HepG2 (cell line): ENCODE data around the gene EMC9. TPM values are rescaled to one million over a fixed set of nuclear protein-coding genes. Genes with fewer than 3 reads are reported as not detected.
A peak's percentile ranks its signal among the peaks of the same experiment; 100 is the strongest.

Experiments
- ARNTL ChIP-seq: sonication (generic); formaldehyde crosslinking; IDR thresholded peaks from 2 replicates; pipeline ENCODE4 v1.4.0; 2020; ENCODE audit warnings: mild to moderate bottlenecking, missing genetic modification reagents
- ATM ChIP-seq: fragments of 450-650 bp; IDR thresholded peaks from 2 replicates; pipeline ENCODE4 v1.7.1; 2017; ENCODE audit warnings: mild to moderate bottlenecking, borderline replicate concordance
- CBX1 ChIP-seq: IDR thresholded peaks from one replicate; pipeline ENCODE4 v1.6.1; 2016; ENCODE audit warnings: antibody characterized with exemption, low read depth
- FOXP1 ChIP-seq, 2 experiments: fragments of 450-650 bp in 1 of 2; IDR thresholded peaks; 2 replicates each; pipeline ENCODE4 v1.6.1; 2017 to 2018; ENCODE audit warnings: antibody characterized with exemption in 1 of 2
- MED1 ChIP-seq: sonication (generic); formaldehyde crosslinking; IDR thresholded peaks from 2 replicates; pipeline ENCODE4 v1.4.0; 2020; ENCODE audit warnings: missing genetic modification reagents
- NFE2L1 ChIP-seq: sonication (generic); formaldehyde crosslinking; IDR thresholded peaks from 2 replicates; pipeline ENCODE4 v1.4.0; 2020; ENCODE audit warnings: missing genetic modification reagents, mild to moderate bottlenecking, borderline replicate concordance
- SP4 ChIP-seq: sonication (generic); formaldehyde crosslinking; IDR thresholded peaks from 2 replicates; pipeline ENCODE4 v1.8.1; 2023; ENCODE audit warnings: mild to moderate bottlenecking, missing genetic modification reagents
- SPEN ChIP-seq: sonication (generic); formaldehyde crosslinking; IDR thresholded peaks from 2 replicates; pipeline ENCODE4 v1.5.1; 2020; ENCODE audit warnings: low read depth, mild to moderate bottlenecking, missing genetic modification reagents
- SYNCRIP ChIP-seq: fragments of 200-400 bp; formaldehyde crosslinking; IDR thresholded peaks from 2 replicates; pipeline ENCODE4 v1.6.1; 2018; ENCODE audit warnings: mild to moderate bottlenecking, low read depth, low read length; ENCODE audit not compliant: insufficient read depth
- YY1 ChIP-seq: IDR thresholded peaks from 2 replicates; pipeline ENCODE4 v1.6.1; 2011; ENCODE audit warnings: low read length, low read depth, moderate library complexity, mild to moderate bottlenecking; ENCODE audit not compliant: insufficient read depth, insufficient replicate concordance
- ZFP37 ChIP-seq: sonication (generic); formaldehyde crosslinking; IDR thresholded peaks from 2 replicates; pipeline ENCODE4 v1.4.0; 2020; ENCODE audit warnings: missing genetic modification reagents, borderline replicate concordance
- ZNF230 ChIP-seq: sonication (generic); formaldehyde crosslinking; IDR thresholded peaks from 2 replicates; pipeline ENCODE4 v1.4.0; 2020; ENCODE audit warnings: mild to moderate bottlenecking, missing genetic modification reagents
- ZNF335 ChIP-seq: sonication (generic); formaldehyde crosslinking; IDR thresholded peaks from 2 replicates; pipeline ENCODE4 v1.4.0; 2020; ENCODE audit warnings: missing genetic modification reagents
- ZNF33A ChIP-seq: sonication (generic); formaldehyde crosslinking; IDR thresholded peaks from 2 replicates; pipeline ENCODE4 v1.5.1; 2020; ENCODE audit warnings: missing genetic modification reagents, mild to moderate bottlenecking, moderate library complexity, borderline replicate concordance
- ZNF879 ChIP-seq: sonication (generic); formaldehyde crosslinking; IDR thresholded peaks from 2 replicates; pipeline ENCODE4 v1.8.1; 2023; ENCODE audit warnings: missing genetic modification reagents
- ZSCAN25 ChIP-seq: sonication (generic); formaldehyde crosslinking; IDR thresholded peaks from 2 replicates; pipeline ENCODE4 v1.8.0; 2022; ENCODE audit warnings: mild to moderate bottlenecking, missing genetic modification reagents
- polyA plus RNA-seq, 8 experiments: library from polyadenylated mRNA; depleted of rRNA in 3 of 8; stranded (reverse) in 7 of 8; unstranded in 1 of 8; fragments of >200 nt; fragmentation: Illumina TruSeq in 4 of 8; extraction: Trizol in 4 of 8; gene quantifications; 2 replicates each; pipeline versions ENCODE4 v1.2.1 to v1.2.3, GENCODE V29; 2011 to 2016; ENCODE audit warnings: low read depth in 4 of 8, missing spikeins in 1 of 8, mixed read lengths in 1 of 8; ENCODE audit not compliant: insufficient read depth in 1 of 8
- total RNA-seq, 5 experiments: library from RNA; depleted of rRNA; stranded (reverse); fragments of >200 nt; fragmentation: Illumina TruSeq; extraction: Trizol; gene quantifications; 2 replicates each; pipeline ENCODE4 v1.2.3, GENCODE V29; 2016; ENCODE audit warnings: low read depth in 1 of 5
- TF ChIP-seq, protein P1 (sequence below): sonication (generic); formaldehyde crosslinking; IDR thresholded peaks from 2 replicates; pipeline ENCODE4 v1.4.0; 2020; ENCODE audit warnings: missing genetic modification reagents, borderline replicate concordance
- TF ChIP-seq, protein P2 (sequence below): IDR thresholded peaks from 2 replicates; pipeline ENCODE4 v1.6.1; 2016; ENCODE audit warnings: control low read depth
- TF ChIP-seq, protein P3 (sequence below): sonication (generic); formaldehyde crosslinking; IDR thresholded peaks from 2 replicates; pipeline ENCODE4 v1.4.0; 2020; ENCODE audit warnings: missing genetic modification reagents, mild to moderate bottlenecking, borderline replicate concordance
- TF ChIP-seq, protein P4 (sequence below): IDR thresholded peaks from 2 replicates; pipeline ENCODE4 v1.6.1; 2016; ENCODE audit warnings: low read depth, control low read depth

The EMC9 gene
- total and polyA plus RNA-seq, 2 of the 13 experiments (the other 11 are each of a cell fraction or from before 2014, with no cell fraction given), result 60.5 to 78.7 TPM

DNA sequence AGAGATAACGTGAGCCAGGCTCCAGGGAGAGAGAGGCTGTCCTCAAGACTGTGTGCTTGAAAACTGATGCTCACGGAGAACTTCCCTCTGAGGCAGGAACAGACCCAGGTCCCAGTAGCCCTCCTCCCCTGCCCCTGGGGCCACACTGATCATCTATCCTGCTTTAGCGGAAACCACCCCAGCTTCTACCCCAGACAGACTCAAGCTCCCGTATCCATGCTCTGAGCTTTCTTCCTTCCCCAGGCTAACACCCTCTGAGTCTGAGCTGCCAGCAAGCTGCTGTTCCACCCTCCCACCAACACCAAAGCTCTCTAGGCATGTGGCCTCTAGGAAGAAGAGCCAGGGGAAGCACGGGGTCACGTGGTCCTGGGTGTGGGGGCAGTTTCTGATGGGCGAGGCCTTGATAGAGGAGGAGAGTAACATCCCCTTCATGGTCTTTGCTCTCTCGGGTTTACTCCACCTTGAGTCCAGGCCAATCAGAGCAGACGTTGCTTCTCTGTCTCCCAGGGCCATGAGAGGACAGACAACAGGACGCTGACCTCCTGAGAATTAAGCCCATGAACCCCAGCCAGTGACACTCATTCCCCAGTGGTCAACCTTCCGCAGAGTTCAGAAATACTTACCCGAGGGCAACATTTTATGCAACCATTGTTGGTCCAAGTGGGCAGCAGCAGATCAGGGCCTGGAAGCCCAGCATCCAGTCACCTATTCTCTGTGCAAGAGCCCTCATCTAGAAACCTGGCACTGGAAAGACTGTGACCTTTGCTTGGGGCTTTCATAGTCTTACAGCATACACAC lies 45.9 kb downstream of the EMC9 start (continued):
- TF ChIP-seq, protein P1, sequence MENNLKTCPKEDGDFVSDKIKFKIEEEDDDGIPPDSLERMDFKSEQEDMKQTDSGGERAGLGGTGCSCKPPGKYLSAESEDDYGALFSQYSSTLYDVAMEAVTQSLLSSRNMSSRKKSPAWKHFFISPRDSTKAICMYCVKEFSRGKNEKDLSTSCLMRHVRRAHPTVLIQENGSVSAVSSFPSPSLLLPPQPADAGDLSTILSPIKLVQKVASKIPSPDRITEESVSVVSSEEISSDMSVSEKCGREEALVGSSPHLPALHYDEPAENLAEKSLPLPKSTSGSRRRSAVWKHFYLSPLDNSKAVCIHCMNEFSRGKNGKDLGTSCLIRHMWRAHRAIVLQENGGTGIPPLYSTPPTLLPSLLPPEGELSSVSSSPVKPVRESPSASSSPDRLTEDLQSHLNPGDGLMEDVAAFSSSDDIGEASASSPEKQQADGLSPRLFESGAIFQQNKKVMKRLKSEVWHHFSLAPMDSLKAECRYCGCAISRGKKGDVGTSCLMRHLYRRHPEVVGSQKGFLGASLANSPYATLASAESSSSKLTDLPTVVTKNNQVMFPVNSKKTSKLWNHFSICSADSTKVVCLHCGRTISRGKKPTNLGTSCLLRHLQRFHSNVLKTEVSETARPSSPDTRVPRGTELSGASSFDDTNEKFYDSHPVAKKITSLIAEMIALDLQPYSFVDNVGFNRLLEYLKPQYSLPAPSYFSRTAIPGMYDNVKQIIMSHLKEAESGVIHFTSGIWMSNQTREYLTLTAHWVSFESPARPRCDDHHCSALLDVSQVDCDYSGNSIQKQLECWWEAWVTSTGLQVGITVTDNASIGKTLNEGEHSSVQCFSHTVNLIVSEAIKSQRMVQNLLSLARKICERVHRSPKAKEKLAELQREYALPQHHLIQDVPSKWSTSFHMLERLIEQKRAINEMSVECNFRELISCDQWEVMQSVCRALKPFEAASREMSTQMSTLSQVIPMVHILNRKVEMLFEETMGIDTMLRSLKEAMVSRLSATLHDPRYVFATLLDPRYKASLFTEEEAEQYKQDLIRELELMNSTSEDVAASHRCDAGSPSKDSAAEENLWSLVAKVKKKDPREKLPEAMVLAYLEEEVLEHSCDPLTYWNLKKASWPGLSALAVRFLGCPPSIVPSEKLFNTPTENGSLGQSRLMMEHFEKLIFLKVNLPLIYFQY (CRISPR knock-in tag), result peak; percentile 97
- TF ChIP-seq, protein P2, sequence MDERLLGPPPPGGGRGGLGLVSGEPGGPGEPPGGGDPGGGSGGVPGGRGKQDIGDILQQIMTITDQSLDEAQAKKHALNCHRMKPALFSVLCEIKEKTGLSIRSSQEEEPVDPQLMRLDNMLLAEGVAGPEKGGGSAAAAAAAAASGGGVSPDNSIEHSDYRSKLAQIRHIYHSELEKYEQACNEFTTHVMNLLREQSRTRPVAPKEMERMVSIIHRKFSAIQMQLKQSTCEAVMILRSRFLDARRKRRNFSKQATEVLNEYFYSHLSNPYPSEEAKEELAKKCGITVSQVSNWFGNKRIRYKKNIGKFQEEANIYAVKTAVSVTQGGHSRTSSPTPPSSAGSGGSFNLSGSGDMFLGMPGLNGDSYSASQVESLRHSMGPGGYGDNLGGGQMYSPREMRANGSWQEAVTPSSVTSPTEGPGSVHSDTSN (CRISPR knock-in tag), result no peak; the same call in 1 of the 2 replicates
- TF ChIP-seq ARNTL (CRISPR knock-in tag) (peak; percentile 100), ZNF335 (CRISPR knock-in tag) (peak; percentile 94), SP4 (CRISPR knock-in tag) (no peak), ZSCAN25 (CRISPR knock-in tag) (peak; percentile 94), YY1 (peak; percentile 77), CBX1 (peak; percentile 99), MED1 (CRISPR knock-in tag) (peak; percentile 97), FOXP1 (IDR thresholded peaks at IDR 0.05) (peak; percentile 86; the same call in 1 of the 2 replicates), FOXP1 (CRISPR knock-in tag; IDR thresholded peaks at IDR 0.05) (peak; percentile 89), SPEN (peak; percentile 100), SYNCRIP (no peak), ZNF230 (peak; percentile 99), ZNF33A (no peak), ZNF879 (CRISPR knock-in tag) (peak; percentile 99), ATM (peak; percentile 73; the same call in 1 of the 2 replicates), ZFP37 (peak; percentile 99), NFE2L1 (CRISPR knock-in tag) (no peak)
- TF ChIP-seq, protein P3, sequence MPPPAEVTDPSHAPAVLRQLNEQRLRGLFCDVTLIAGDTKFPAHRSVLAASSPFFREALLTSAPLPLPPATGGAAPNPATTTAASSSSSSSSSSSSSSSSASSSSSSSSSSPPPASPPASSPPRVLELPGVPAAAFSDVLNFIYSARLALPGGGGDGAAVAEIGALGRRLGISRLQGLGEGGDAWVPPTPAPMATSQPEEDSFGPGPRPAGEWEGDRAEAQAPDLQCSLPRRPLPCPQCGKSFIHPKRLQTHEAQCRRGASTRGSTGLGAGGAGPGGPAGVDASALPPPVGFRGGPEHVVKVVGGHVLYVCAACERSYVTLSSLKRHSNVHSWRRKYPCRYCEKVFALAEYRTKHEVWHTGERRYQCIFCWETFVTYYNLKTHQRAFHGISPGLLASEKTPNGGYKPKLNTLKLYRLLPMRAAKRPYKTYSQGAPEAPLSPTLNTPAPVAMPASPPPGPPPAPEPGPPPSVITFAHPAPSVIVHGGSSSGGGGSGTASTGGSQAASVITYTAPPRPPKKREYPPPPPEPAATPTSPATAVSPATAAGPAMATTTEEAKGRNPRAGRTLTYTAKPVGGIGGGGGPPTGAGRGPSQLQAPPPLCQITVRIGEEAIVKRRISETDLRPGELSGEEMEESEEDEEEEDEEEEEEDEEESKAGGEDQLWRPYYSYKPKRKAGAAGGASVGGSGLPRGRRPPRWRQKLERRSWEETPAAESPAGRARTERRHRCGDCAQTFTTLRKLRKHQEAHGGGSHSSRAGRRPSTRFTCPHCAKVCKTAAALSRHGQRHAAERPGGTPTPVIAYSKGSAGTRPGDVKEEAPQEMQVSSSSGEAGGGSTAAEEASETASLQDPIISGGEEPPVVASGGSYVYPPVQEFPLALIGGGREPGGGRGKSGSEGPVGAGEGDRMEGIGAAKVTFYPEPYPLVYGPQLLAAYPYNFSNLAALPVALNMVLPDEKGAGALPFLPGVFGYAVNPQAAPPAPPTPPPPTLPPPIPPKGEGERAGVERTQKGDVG (CRISPR knock-in tag), result peak; percentile 90; the same call in 1 of the 2 replicates
- TF ChIP-seq, protein P4, sequence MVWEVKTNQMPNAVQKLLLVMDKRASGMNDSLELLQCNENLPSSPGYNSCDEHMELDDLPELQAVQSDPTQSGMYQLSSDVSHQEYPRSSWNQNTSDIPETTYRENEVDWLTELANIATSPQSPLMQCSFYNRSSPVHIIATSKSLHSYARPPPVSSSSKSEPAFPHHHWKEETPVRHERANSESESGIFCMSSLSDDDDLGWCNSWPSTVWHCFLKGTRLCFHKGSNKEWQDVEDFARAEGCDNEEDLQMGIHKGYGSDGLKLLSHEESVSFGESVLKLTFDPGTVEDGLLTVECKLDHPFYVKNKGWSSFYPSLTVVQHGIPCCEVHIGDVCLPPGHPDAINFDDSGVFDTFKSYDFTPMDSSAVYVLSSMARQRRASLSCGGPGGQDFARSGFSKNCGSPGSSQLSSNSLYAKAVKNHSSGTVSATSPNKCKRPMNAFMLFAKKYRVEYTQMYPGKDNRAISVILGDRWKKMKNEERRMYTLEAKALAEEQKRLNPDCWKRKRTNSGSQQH (CRISPR knock-in tag), result peak; percentile 98
